GM21576 (cell line): ENCODE data around the gene SMAD2.
"Not testable (repeated sequence)": the region's sequence is repeated elsewhere in the genome, so short reads cannot be mapped to it uniquely, and the experiment has no call there.

Source experiments
- ATAC-seq: cut with Tn5 transposase; IDR thresholded peaks from one replicate; pipeline ENCODE4 v1.9.1; 2021; ENCODE audit warnings: mild to moderate bottlenecking, moderate library complexity; ENCODE audit not compliant: unreplicated experiment

SMAD2 gene

DNA sequence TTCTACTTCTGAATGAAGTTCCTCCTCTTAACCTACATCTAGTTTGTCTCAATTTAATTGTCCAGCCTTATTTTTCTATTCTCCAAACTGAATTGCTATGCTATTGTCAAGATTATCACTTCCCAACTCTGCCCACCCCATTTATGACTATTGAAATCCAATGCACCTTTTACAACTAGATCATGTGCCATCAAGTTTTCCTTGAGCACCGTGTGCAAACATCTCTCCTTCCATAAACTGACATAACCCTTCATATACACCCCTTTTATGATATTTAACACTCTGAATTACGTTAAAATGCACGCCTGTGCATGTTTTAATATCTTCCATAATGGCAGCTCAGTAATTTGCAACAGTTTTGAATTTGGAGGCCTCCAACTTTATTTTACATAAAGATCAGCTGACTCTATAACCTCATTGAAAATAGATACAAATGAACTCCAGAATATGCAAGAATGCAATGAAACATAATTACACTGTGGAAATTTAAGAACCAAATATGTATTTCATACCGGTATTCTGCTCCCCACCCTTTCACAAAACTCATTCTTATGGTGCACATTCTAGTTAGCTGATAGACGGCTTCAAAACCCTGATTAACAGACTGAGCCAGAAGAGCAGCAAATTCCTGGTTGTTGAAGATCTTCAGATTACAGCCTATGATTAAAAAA lies 85.5 kb downstream of the SMAD2 start:
- no peak for ATAC-seq

DNA sequence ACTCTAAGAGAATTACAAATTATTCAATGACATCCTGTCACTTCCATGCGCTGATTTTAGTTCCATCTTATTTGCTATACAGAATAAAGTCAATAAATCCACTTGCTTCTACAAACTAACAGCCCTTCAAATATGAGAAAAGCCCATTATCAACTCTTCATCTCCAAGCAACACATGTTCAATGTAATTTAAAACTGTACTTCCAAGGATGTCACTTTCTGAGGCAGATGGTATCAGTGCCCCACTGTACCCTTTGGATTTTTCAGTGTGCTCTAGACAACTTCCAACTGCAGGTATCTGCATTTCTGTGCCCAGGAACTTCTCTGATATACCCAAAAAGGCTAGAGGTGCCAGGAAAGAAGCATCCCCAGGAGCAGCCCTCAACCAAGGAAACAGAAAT lies 87.6 kb downstream of the SMAD2 start:
- no peak for ATAC-seq

DNA sequence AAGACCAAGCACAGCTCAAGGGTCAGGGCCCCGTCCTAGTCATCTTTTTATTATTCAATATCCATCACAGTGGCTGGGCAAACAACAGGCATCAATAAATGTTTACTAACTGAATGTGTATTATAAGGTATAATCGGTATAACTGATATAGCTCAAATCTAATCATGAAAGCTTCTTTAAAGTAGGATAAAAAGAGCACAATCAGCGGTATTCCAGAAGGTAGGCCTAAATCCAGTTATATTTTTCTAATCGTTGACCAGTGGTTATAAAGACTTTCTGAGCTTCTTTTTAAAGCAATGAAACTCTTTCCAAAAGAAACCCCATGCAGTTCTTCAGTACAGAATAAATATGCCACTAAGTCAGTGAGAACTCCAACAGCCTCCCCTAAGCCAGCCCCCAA lies 92.1 kb downstream of the SMAD2 start:
- ATAC-seq = no peak

DNA sequence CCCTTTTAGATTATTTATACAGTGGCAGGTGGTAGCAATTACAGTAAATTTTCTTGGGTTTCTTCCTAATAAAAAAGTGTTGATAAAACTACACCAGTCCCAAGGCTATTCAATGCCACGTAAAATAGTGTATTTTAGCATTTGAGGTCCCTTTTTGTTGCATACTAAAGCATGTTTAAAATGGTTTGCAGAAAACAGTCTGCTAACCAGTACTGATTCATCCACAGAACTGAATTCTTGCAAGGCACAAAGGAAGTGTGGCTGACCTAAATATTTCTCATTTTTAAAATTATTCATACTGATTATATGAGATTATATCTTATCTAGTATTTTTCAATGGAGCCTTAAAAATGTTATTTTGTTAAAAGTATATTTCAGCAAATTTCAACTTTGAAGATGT lies 98.1 kb downstream of the SMAD2 start:
- no peak for ATAC-seq

DNA sequence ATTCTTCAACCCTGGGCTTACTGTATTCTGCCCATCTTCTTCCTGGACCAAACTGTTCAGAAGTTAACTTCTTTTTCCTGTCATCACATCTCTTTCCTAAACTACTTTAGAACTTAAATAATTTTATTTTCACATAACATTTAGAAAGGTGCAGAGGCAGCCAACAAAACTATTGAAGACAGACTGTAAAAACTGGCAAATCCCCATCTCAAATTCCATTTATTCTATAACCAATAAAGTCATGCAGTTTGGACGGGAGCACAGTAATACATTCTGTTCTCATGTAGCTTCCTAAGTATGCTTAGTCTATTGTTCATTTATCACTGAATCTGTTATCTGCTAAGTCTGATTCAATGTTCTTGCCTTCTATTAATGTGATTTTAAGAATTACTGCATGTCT lies 99.1 kb downstream of the SMAD2 start:
- no peak for ATAC-seq

DNA sequence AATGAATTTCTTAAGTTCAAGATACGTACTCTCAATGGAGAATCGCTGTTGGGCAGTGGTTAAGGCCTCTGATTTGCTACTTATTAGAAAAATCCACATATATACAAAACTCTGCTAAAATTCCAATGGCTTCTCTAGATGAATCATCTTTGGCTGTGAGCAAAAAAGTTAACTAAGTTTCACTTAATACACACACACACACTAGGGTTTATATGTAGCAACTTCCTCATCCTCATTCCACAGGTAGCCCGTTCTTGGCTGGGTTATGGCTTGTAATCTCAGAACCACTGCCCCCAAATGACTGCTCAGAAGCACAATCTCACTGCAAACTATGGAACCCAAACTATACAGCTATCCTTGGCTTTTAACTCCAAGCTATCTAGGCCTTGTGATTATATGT lies 99.7 kb downstream of the SMAD2 start:
- no peak for ATAC-seq

DNA sequence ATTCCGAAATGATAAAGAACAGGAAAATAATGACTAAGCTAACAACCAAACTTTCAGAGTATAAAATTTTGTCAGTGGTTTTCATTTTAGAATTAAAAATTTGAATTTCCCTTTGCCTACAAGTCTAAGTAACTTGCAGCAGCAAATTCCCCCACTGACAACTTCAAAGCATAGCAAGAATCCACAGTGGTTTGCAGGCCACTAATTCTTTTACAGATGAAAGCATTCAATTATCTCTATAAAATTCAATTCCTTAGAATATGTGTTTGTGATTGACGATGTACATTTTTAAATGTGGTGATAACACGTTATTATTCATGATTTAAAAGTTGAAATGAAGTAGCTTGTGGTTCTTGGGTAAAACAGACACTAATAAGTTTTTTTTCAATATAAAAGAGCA lies 100.6 kb downstream of the SMAD2 start:
- ATAC-seq = no peak

DNA sequence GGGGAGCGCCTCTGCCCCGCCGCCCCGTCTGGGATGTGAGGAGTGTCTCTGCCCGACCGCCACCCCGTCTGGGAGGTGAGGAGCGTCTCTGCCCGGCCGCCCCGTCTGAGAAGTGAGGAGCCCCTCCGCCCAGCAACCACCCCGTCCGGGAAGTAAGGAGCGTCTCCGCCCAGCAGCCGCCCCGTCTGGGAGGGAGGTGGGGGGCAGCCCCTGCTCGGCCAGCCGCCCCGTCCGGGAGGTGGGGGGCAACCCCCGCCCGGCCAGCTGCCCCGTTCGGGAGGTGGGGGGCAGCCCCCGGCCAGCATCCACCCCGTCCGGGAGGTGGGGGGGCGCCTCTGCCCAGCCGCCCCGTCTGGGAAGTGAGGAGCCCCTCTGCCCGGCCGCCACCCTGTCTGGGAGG lies 102.4 kb downstream of the SMAD2 start:
- ATAC-seq = not testable (repeated sequence)

DNA sequence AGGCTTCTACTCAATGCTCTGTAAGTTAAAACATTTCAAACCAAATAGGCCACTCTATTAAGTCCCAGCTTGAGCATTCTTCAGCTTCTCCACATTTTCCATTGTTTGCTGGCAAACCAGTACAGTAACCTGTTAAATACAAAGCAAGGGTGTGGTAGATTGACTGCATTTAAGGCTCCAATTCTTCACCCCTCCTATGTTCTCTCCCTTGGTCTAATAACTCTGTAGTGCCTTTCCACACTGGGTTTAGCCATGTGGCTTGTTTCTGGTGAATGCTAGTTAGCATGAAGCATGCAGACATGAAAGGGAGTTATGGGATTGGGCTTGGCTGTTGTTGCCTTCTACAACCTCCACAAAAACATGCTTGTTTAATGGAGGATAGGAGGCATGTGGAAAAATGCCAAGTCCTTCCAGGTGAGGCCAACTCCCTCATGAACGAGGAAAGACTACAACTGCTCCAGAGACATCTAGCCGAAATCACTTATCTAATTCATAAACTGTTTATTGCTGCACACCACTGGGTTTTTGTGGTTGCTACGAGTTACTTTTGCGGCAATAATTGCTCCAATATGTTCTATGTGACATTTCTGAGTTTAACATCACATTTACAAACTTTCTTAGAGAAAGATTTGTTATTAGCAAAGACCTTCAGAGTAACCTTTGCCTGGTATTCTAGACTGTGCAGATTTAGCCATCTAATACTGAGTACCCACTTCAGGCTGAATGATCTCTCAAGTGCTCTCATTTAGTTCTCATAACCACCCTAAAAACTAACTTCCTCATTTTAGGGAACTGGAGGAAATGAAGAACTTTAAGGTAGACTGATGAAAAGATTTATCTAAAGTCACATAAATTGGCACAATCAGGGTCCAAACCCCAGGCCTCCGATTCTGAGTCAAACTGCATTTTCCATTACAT lies 104.0 kb downstream of the SMAD2 start:
- no peak for ATAC-seq

DNA sequence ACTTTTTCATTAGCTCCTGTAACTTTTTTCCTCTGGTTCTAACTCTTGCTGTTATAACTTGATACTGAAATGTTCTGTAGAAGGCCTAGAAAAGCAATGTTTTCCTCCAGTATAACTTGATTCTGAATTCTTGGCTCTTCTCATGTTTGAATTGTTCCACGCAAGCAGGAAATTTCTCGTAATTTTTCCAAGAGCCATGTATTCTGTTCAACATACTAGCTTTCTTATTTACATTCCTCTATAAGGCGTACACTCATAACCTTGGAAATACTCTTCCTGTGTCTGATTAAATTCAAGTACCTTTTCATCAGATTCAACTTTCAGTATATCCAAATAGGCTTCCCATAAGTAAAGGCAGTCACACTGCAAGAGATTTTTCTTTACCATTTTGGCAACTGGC lies 109.1 kb downstream of the SMAD2 start:
- ATAC-seq = no peak

DNA sequence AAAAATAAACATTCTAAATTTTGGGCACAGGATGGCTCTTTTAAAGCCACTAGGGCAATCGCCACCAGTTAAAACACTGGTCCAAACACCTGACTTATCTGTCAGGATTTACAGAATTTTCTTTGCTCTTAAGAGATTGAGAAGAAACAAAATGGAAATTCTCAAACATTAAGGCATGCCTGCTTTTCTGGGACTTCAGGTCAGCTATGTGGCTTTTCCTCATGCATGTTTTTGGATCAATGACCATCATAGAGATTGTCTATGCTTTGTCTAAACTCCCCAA lies 112.7 kb downstream of the SMAD2 start:
- no peak for ATAC-seq

DNA sequence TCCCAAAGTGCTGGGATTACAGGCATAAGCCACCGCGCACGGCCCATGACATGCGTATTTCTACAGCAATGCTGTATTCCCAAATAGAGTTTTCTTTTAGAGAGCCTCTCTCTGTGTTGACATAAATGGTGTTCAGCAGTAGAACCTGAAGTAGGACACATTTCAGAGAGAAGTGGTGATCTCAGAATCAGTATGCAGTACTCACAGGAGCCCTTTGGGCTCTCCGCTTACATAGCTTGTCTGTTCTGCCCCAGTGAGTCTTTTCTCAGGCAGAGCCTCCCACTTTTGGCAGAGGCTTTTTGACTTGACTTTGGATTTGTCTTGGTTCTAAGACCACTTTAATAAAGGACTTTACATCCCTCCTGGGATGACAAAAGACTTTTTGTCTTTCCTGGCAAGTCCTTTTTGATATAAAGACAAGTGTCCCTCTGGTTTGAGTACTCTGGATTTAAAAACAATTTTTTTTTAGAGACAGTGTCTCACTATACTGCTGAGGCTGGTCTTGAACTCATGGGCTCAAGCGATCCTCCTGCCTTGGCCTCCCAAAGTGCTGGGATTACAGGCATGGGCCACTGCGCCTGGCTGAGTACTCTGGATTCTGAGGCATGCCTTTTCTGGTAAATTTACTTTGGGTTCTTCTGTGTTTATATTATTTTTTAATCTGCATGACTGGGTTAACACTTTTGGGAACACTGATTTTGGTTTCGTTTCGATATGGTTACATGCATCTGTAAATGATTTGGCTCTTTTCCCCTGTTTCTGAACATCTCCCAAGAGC lies 113.3 kb downstream of the SMAD2 start:
- ATAC-seq = no peak

DNA sequence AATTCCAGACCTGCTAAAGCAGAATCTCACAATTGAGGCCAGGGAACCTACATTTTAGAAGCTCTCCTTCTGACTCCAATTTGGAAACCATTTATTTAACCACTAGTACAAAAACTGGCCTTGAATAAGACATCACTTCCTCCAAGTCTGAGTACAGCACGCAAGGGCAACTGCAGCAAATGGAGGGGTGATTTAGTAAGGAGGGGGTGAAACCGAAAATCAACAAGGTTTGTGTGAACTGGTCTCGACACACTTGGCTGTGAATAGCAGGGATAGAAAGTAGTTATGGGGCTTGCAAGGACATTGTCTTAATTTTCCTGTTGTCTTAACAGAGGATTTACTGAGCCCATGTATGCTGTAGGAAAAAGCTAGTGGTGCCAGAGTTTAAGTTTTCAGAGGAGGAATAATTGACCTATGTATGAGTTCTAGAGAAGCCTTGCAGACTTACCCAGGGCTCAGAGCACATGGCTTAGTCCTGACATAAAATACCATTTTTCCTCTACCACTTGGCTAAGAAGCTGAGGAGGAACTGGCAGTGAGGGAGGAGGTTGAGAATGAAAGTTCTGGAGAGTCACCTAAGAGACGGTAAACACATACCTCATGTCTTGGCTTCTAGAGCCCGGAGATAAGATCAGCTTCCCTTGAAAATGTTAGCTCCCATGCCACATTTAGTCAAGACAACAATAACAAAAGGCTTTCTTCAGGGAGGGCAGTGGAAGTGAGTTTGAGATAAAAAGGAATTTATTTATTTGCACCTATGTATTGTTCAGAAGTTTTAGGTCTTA lies 114.8 kb downstream of the SMAD2 start:
- no peak for ATAC-seq

DNA sequence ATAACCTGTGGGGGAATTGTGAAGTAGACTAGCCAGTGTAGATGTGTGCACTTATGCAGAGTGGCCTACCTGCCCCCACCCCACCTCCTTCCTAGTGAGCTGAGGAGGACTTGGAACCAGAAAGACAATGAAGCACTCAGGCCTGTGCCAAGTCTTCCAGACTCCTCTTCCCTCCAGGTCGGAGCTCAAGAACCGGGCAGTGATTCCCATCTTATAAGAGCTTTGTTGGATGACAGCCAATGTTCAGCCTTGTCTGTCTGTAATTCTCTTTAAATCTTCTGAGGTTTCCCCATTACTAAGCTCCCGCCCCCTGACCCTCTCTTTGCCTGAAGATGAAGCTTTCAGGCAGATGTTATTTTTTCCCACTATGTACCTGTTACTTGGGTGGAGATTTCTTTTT lies 121.0 kb downstream of the SMAD2 start:
- no peak for ATAC-seq

DNA sequence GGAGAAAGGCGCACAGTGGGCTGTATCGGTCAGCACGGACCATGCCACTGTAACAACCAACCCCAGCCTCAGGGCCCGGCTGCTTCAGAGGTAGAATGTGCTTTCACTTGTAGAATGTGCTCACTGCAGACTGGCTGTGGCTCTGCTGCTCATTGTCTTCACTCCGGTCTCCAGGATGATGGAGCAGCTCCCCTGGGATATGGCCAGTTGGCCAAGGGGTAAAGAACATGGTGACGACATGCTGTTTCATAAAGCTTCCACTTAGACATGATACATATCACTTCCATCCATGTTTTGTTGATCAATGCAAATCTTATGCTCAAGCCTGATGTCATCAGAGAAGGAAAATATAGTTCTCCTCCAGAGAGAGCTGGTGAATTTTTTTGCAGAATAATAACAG lies 127.7 kb downstream of the SMAD2 start:
- no peak for ATAC-seq

DNA sequence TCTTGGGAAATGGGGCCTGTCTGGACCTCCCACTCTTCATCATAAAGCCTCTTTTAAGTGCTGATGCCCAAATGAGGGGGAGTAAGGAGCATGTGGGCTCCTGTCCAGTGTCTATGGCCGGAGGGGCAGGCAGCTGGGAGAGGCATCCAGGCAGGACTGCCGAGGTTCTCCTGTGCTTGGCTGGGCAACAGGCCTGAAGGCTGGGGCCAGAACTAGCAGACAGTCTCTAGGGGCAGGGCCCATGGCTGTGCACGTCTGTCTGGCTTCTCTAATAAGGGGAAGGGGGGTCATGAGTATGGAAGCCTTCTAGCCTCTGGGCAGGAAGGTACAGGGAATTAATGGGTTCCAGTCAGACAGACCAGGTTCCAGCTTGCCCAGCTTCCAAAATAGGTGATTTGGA lies 128.6 kb downstream of the SMAD2 start:
- no peak for ATAC-seq

DNA sequence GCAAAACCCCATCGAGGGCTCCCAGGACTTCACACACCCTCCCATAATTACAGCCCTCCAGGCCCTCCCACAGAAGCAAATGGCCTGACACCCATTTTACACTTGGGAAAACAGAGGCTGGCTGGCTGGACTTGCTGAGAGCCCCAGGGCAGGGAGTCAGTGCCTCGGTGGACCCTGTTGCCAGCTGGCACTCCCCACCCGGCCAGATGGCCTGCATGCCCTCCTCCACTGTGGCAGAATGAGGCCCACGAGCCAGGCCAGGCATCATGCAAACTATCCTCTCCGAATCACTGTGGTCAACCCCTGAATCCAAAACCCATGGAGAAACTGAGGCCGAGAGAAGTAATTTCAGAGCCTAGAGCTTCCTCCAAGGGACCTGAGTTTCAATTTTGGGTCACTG lies 129.7 kb downstream of the SMAD2 start:
- no peak for ATAC-seq

DNA sequence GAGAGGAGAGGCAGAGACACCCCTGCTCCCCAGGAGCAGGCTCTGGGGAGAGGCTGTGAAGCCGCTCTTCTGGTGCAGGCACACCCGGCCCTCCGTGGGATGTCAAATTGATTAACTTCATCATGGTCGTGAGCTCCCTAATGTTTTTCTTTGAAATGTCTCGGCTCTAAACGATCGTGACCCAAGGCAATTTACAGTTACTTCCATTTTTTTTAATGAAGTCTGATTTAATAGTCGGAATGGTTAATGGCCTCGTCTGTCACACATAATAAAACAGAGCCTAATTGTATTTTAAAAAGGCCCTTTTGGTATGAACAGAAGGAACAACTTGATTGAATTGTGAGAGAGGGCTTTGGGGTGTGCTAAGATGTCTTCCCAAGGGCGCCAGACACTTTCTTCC lies 130.2 kb downstream of the SMAD2 start:
- ATAC-seq = no peak

DNA sequence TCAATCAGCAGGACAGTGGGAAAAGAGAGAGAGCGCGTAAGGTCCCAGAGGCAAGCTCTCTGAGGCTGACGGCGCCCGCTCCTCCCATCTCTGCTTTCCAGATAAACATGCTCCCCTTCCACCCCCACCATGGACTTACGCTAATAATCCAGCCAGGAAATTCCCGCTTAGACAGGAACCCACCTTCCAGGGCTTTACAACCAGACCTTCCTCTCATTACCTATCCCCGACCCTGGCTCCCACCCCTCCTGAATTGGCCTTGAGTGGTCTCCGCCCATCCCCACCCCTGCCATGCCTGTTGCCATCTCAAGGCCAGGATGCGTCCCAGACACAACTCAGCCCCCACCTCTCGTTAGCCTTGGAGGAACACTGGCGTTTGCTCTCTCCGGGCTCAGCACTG lies 131.1 kb downstream of the SMAD2 start:
- no peak for ATAC-seq

DNA sequence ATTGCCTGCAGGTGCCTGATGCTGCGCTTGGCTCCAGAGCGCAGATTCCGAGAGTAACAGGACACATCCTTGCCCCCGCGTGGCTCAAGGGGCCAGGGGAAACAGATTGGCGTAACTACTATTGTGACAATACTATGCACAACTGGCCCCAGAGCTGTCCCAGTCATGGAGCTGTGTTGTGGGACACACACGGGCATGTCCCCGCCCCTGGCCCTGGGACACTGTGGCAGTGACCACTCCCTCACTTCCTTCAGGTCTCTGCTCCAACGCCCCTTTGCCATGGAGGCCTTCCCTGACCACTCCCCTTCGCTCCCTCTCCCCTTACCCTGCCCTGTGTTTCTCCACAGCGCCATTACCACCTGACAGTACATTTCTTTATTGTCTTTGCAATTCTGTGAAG lies 132.1 kb downstream of the SMAD2 start:
- no peak for ATAC-seq

DNA sequence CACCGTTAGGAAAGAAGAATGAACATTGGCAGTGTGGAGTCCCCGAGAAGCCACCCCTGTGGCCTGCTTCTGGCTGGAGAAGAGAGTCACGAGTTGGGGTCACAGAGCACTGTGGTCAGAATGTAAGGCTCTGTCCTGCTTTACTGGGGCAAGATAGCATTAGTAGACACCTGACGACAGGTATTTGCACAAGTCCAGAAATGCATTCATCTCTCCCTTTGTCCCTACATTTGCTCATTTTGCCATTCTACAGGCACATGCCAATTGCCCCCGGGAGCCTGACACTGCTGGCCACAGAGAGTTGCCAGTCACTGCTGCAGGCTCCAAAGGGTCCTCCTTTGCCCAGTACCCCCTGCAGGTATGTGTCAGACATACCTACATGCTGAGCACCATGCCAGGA lies 133.3 kb downstream of the SMAD2 start:
- ATAC-seq = no peak
